ENCODE measurements around the gene CEP95. TPM values are rescaled to one million over a fixed set of nuclear protein-coding genes. Genes with fewer than 3 reads are reported as not detected.

CEP95 gene
- total RNA-seq, 8 experiments from 2014 or later, result 26.6 to 101 (median 65.9) TPM

DNA sequence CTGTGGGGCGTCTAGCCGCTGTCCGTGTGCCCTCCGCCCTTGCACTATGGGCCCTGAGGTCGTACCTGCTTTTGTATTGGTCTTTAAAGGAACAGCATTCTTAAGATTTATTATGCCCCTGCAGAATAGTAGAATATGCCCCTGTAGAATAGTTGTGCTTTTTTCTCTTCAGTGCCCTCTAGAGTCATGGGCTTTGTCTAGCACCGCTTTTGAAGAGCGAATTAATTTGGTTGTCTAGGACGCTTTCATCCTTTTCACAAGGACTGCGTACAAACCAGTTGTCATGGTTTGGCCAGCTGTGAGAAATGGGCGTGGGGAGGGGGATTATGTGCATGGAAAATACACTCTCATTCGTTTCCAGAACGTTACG lies 621 bp downstream of the CEP95 start:
- peak; percentile 10 to 40 (median 27) for ATAC-seq (replicated peaks in 6 of 8)
- peak overlapping the region; percentile 96 to 98 for H3K27ac ChIP-seq
- peaks cover 10 to 11% of the 10 kb centered on the region in 2 donors for H3K4me1 ChIP-seq (replicated peaks in 1 of 2)
- 0% methylated on average over 1 to 8 of the region's 13 CpGs for WGBS, 10 experiments
- in situ Hi-C loops (cut with MboI; ENCODE audit: low pct_unique_long_range_greater_than_20kb in 2 of 9, low sequenced_read_pairs in 9 of 9, unreplicated experiment in 9 of 9), result no loop called here
- peak overlapping the region; percentile 79 to 96 (median 88) for H3K4me3 ChIP-seq

DNA sequence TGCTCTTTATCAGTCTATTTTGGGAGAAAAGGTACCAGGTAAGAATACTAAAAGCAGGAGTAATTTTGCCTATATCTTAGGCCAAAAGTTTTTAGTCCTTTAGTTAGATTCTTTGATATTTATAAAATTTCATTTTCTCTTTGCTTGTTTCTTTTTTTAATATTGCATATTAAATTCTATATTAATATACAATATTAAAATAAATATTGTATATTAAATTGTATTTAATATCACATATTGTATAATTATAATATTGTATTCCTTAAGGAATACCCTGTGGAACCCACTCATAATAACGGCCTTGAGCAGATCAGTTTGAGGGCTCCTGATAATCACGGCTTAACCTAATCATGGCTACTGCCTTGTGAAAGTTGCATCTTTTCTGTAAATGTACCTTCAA lies 1.9 kb downstream of the CEP95 start:
- no peak for ATAC-seq (replicated peaks in 6 of 8)
- H3K4me1 ChIP-seq (replicated peaks in 1 of 2), result peaks cover 10% of the 10 kb centered on the region in 2 donors
- 50 to 100% (median 92%) methylated on average over 1 to 2 of the region's 2 CpGs; no CpG with 5 or more reads in 1 of the 10 experiments for WGBS, 10 experiments
- in situ Hi-C loops (cut with MboI; ENCODE audit: low pct_unique_long_range_greater_than_20kb in 2 of 9, low sequenced_read_pairs in 9 of 9, unreplicated experiment in 9 of 9), result no loop called here
- H3K4me3 ChIP-seq, result peak overlapping the region in 4 of 5 donors; percentile 79 to 91 (median 84)
- no peak overlapping the region for H3K27ac ChIP-seq

GRCh38 chr17:64509179-64509578 lies 2.4 kb downstream of the CEP95 start:
- H3K4me3 ChIP-seq, result no peak overlapping the region
- in situ Hi-C loops (cut with MboI; ENCODE audit: low pct_unique_long_range_greater_than_20kb in 2 of 9, low sequenced_read_pairs in 9 of 9, unreplicated experiment in 9 of 9), result no loop called here
- WGBS, 10 experiments, result 50 to 100% (median 100%) methylated on average over 2 to 6 of the region's 6 CpGs; no CpG with 5 or more reads in 1 of the 10 experiments

DNA sequence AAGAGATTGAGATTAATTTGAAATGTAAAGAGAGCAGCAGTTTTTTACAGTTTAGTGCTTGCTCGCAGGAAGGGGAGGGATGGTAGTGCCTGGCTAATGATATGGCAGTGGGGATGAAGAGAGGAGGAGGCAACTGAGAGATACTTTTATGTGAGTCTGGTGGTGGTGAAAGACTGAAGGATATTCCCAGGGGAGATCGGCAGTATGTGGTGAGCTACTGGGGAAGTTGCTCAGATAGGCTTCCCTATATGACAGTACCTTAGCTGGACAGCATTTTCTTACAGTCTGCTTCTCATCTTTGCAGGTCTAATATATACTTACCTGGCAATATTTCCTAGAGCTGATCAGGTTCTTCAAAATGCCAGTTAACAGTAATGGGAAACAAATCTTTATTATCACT lies 8.6 kb downstream of the CEP95 start:
- in situ Hi-C loops (cut with MboI; ENCODE audit: low pct_unique_long_range_greater_than_20kb in 2 of 9, low sequenced_read_pairs in 9 of 9, unreplicated experiment in 9 of 9), result no loop called here
- no peak overlapping the region for H3K4me3 ChIP-seq
- no peaks in the 10 kb centered on the region for H3K4me1 ChIP-seq (replicated peaks in 1 of 2)
- WGBS, 10 experiments, result 29 to 100% (median 82%) methylated on average over 1 to 2 of the region's 2 CpGs; no CpG with 5 or more reads in 2 of the 10 experiments
- no peak overlapping the region for H3K27ac ChIP-seq
- ATAC-seq (replicated peaks in 6 of 8), result peak in 3 of 8 experiments; percentile 27 to 38 (median 32)

More at GRCh38 chr17:64509179-64509578, 2.4 kb downstream of the CEP95 start:
- ATAC-seq (replicated peaks in 6 of 8), result no peak
- Histone ChIP-seq H3K27ac (no peak overlapping the region), H3K4me1 (replicated peaks in 1 of 2) (peaks cover 5 to 6% of the 10 kb centered on the region in 2 donors)

DNA sequence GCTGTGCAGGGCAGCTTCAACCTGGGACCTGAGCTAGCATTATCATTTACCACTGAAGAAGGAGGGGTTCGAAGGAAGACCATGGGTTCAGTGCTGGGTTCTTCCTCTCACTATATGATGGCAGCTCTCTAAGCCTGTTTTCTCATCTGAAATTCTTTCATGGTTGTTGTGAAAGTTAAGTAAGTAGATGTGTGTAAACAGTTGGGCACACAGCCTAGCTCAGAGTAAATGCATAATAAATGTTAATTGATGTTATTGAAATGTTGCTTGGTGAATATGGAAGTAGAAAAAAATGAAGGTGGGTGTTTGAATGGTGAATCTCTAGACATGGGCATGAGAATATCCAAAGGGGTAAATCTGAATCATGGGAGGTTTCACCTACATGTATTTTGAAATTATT lies 9.1 kb downstream of the CEP95 start:
- H3K4me3 ChIP-seq, result no peak overlapping the region
- H3K27ac ChIP-seq, result no peak overlapping the region
- H3K4me1 ChIP-seq (replicated peaks in 1 of 2), result no peaks in the 10 kb centered on the region
- WGBS, 10 experiments, result 80 to 100% (median 100%) methylated on average over 1 of the region's 1 CpG; no CpG with 5 or more reads in 3 of the 10 experiments
- peak in 3 of 8 experiments; percentile 76 to 91 (median 79) for ATAC-seq (replicated peaks in 6 of 8)
- in situ Hi-C loops (cut with MboI; ENCODE audit: low pct_unique_long_range_greater_than_20kb in 2 of 9, low sequenced_read_pairs in 9 of 9, unreplicated experiment in 9 of 9), result no loop called here

DNA sequence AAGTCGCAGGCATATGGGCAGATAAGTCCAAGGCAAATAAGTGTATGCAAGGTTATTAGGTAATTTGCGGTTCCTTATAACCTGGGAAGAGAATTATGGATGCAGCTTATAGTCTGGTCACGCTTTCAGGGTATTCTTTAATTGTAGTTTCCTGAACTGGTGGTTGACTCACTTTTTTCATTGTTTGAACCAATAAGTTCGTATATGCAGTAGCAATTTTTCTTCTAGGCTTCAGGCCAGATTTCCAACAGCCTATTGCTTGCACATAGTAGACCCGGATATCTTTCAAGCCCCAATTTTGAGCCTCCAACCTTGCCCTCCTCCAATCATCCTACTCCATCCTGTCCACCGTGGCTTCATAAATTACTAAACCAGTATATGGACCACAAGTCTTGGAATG lies 12.8 kb downstream of the CEP95 start:
- Histone ChIP-seq H3K4me1 (replicated peaks in 1 of 2) (no peaks in the 10 kb centered on the region), H3K4me3 (no peak overlapping the region), H3K27ac (no peak overlapping the region)
- ATAC-seq (replicated peaks in 6 of 8), result no peak
- 86 to 100% (median 97%) methylated on average over 3 to 6 of the region's 6 CpGs; no CpG with 5 or more reads in 1 of the 10 experiments for WGBS, 10 experiments
- in situ Hi-C loops (cut with MboI; ENCODE audit: low pct_unique_long_range_greater_than_20kb in 2 of 9, low sequenced_read_pairs in 9 of 9, unreplicated experiment in 9 of 9), result no loop called here

DNA sequence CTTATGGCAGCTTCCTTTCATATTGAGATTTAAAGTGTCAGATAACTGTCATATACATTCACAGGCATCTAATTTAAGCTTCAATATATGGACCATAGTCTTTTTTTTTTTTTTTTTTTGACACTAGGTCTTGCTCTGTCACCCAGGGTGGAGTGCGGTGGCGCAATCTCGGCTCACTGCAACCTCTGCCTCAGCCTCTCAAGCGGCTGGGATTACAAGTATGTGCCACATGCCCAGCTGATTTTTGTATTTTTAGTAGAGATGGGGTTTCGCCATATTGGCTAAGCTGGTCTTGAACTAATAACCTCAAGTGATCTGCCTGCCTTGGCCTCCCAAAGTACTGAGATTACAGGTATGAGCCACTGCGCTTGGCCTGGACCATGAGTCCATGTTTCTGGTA lies 13.6 kb downstream of the CEP95 start:
- ATAC-seq (replicated peaks in 6 of 8), result no peak
- Histone ChIP-seq H3K4me1 (replicated peaks in 1 of 2) (no peaks in the 10 kb centered on the region), H3K4me3 (no peak overlapping the region), H3K27ac (no peak overlapping the region)
- in situ Hi-C loops (cut with MboI; ENCODE audit: low pct_unique_long_range_greater_than_20kb in 2 of 9, low sequenced_read_pairs in 9 of 9, unreplicated experiment in 9 of 9), result no loop called here
- WGBS, 10 experiments, result 90 to 100% (median 98%) methylated on average over 1 to 6 of the region's 6 CpGs; no CpG with 5 or more reads in 4 of the 10 experiments

GRCh38 chr17:64527914-64528313 lies 21.1 kb downstream of the CEP95 start:
- 80 to 100% (median 100%) methylated on average over 1 to 2 of the region's 2 CpGs; no CpG with 5 or more reads in 1 of the 10 experiments for WGBS, 10 experiments
- no peak overlapping the region for H3K27ac ChIP-seq
- no peak overlapping the region for H3K4me3 ChIP-seq
- ATAC-seq (replicated peaks in 6 of 8), result no peak
- in situ Hi-C loops (cut with MboI; ENCODE audit: low pct_unique_long_range_greater_than_20kb in 2 of 9, low sequenced_read_pairs in 9 of 9, unreplicated experiment in 9 of 9), result no loop called here
- no peaks in the 10 kb centered on the region for H3K4me1 ChIP-seq (replicated peaks in 1 of 2)

GRCh38 chr17:64529221-64529620 lies 22.4 kb downstream of the CEP95 start:
- no peak overlapping the region for H3K27ac ChIP-seq
- WGBS, 10 experiments, result 87 to 100% (median 100%) methylated on average over 1 to 5 of the region's 5 CpGs
- H3K4me1 ChIP-seq (replicated peaks in 1 of 2), result no peaks in the 10 kb centered on the region
- no peak overlapping the region for H3K4me3 ChIP-seq
- in situ Hi-C loops (cut with MboI; ENCODE audit: low pct_unique_long_range_greater_than_20kb in 2 of 9, low sequenced_read_pairs in 9 of 9, unreplicated experiment in 9 of 9), result no loop called here
- no peak for ATAC-seq (replicated peaks in 6 of 8)

DNA sequence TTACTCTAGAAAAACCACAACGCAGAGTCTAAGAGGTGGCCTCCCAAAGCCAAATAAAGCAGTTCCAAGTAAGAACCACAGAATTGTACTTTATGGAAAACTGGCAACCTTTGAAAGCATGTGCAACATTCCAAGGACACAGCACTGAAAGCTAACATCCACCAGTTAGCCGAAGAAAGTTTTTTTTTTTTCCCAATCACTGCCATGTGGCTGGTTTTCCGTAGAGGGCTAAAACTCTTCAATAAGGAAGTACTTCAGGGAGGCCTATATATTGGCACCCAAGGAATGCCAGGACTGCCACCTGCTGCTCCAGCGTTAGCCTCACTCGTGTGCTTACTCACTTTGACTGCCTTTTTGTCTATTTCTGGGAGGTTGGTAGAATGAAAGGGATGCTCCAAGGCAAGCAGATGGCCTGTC lies 25.2 kb downstream of the CEP95 start:
- Histone ChIP-seq H3K4me3 (no peak overlapping the region), H3K4me1 (replicated peaks in 1 of 2) (no peaks in the 10 kb centered on the region), H3K27ac (no peak overlapping the region)
- WGBS, 10 experiments, result 13 to 100% (median 67%) methylated on average over 1 to 5 of the region's 5 CpGs; no CpG with 5 or more reads in 1 of the 10 experiments
- in situ Hi-C loops (cut with MboI; ENCODE audit: low pct_unique_long_range_greater_than_20kb in 2 of 9, low sequenced_read_pairs in 9 of 9, unreplicated experiment in 9 of 9), result no loop called here
- ATAC-seq (replicated peaks in 6 of 8), result peak in 3 of 8 experiments; percentile 12 to 30 (median 18)

- Histone ChIP-seq H3K4me3 (no peak overlapping the region), H3K27ac (no peak overlapping the region), H3K4me1 (replicated peaks in 1 of 2) (no peaks in the 10 kb centered on the region)
- peak in 2 of 8 experiments; percentile 11 to 13 for ATAC-seq (replicated peaks in 6 of 8)
- in situ Hi-C loops (cut with MboI; ENCODE audit: low pct_unique_long_range_greater_than_20kb in 2 of 9, low sequenced_read_pairs in 9 of 9, unreplicated experiment in 9 of 9), result no loop called here
- WGBS, 10 experiments, result 38 to 96% (median 78%) methylated on average over 1 to 4 of the region's 5 CpGs; no CpG with 5 or more reads in 3 of the 10 experiments
Measured at GRCh38 chr17:64532409-64532808, 25.6 kb downstream of the CEP95 start.

DNA sequence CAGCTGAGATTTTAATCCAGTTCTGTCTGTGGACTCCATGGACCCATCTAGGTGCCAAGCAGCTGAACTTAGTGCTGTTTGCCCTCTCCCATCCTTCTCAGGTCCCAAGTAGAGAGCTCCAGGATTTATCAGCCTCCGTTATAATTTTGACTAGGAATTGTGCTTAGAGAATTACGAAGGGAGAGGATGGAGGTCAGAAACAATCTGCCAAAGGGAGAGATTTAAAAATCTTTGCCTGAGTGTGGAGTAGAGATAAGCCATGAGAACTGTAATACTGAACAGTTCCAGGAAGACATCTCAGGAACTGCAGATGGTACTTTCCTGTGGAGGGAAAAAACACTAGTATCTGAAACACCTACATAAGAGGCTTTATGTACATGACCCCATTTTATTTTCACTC lies 27.0 kb downstream of the CEP95 start:
- no peak for ATAC-seq (replicated peaks in 6 of 8)
- Histone ChIP-seq H3K4me1 (replicated peaks in 1 of 2) (no peaks in the 10 kb centered on the region), H3K27ac (no peak overlapping the region), H3K4me3 (no peak overlapping the region)
- in situ Hi-C loops (cut with MboI; ENCODE audit: low pct_unique_long_range_greater_than_20kb in 2 of 9, low sequenced_read_pairs in 9 of 9, unreplicated experiment in 9 of 9), result no loop called here
- WGBS, 10 experiments, result 20 to 100% (median 83%) methylated on average over 1 to 2 of the region's 2 CpGs; no CpG with 5 or more reads in 3 of the 10 experiments

GRCh38 chr17:64534187-64534586 lies 27.4 kb downstream of the CEP95 start:
- Histone ChIP-seq H3K4me1 (replicated peaks in 1 of 2) (no peaks in the 10 kb centered on the region), H3K4me3 (no peak overlapping the region), H3K27ac (no peak overlapping the region)
- WGBS, 10 experiments, result 67 to 100% (median 90%) methylated on average over 1 to 3 of the region's 3 CpGs; no CpG with 5 or more reads in 3 of the 10 experiments
- in situ Hi-C loops (cut with MboI; ENCODE audit: low pct_unique_long_range_greater_than_20kb in 2 of 9, low sequenced_read_pairs in 9 of 9, unreplicated experiment in 9 of 9), result no loop called here
- ATAC-seq (replicated peaks in 6 of 8), result peak in 1 of 8 experiments; percentile 9

DNA sequence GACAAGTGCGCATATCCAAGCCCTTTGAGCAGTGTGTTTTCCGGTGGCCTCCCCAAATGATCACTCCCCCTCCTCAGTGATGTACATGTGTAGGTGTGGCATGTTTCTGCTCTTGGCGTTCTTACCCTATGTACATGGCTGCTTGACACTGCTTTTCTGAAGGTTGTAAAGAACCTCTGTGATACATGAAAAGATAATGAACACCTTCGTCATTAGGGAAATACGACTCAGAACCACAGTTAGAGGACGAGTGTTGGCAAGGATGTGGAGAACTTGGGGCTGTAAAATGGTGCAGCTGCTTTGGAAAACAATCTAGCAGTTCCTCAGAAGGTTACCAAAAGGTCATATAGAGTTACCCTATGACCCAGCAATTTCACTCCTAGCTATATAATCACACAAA lies 28.6 kb downstream of the CEP95 start:
- no peak for ATAC-seq (replicated peaks in 6 of 8)
- 60 to 100% (median 89%) methylated on average over 1 to 5 of the region's 6 CpGs; no CpG with 5 or more reads in 2 of the 10 experiments for WGBS, 10 experiments
- H3K4me1 ChIP-seq (replicated peaks in 1 of 2), result no peaks in the 10 kb centered on the region
- H3K27ac ChIP-seq, result no peak overlapping the region
- in situ Hi-C loops (cut with MboI; ENCODE audit: low pct_unique_long_range_greater_than_20kb in 2 of 9, low sequenced_read_pairs in 9 of 9, unreplicated experiment in 9 of 9), result no loop called here
- no peak overlapping the region for H3K4me3 ChIP-seq

Data from motor neuron (in vitro differentiated cells).